Measurements from ENCODE around the gene PLOD1. TPM values are rescaled to one million over a fixed set of nuclear protein-coding genes. Genes with fewer than 3 reads are reported as not detected.

Gene PLOD1
- total and polyA plus RNA-seq, 2 of the 13 experiments (the other 11 are each of a cell fraction or from before 2014, with no cell fraction given): 70.1 to 318 TPM

- no peak for TF ChIP-seq ZNF547 (CRISPR knock-in tag; IDR thresholded peaks at IDR 0.05)
- no peak for TF ChIP-seq SIX1 (CRISPR knock-in tag; IDR thresholded peaks at IDR 0.05; ENCODE audit: borderline replicate concordance)
- TF ChIP-seq DNMT1 (CRISPR knock-in tag; IDR thresholded peaks at IDR 0.05): no peak
- TF ChIP-seq NAIF1 (CRISPR knock-in tag; IDR thresholded peaks at IDR 0.05; ENCODE audit: borderline replicate concordance): no peak
- TF ChIP-seq ZNF687 (CRISPR knock-in tag; IDR thresholded peaks at IDR 0.05): peak; percentile 46
- TF ChIP-seq NR0B2 (CRISPR knock-in tag; IDR thresholded peaks at IDR 0.05): no peak
- TF ChIP-seq DPF2 (CRISPR knock-in tag; IDR thresholded peaks at IDR 0.05; ENCODE audit: borderline replicate concordance, low read depth): no peak
- no peak for TF ChIP-seq BATF2 (CRISPR knock-in tag; IDR thresholded peaks at IDR 0.05)
- TF ChIP-seq PRDM15 (CRISPR knock-in tag; IDR thresholded peaks at IDR 0.05): no peak
- no peak for TF ChIP-seq ZNF33A (CRISPR knock-in tag; IDR thresholded peaks at IDR 0.05; ENCODE audit: borderline replicate concordance)
- no peak for TF ChIP-seq ZNF816 (CRISPR knock-in tag; IDR thresholded peaks at IDR 0.05; ENCODE audit: borderline replicate concordance)
- TF ChIP-seq POLR2G (IDR thresholded peaks at IDR 0.05; ENCODE audit: low read depth, low read length): no peak
- TF ChIP-seq ZUFSP (CRISPR knock-in tag; IDR thresholded peaks at IDR 0.05; ENCODE audit: borderline replicate concordance): no peak
- no peak; the same call in 1 of the 2 replicates for TF ChIP-seq ZNF772 (CRISPR knock-in tag; IDR thresholded peaks at IDR 0.05)
- no peak for TF ChIP-seq ZNF441 (CRISPR knock-in tag; IDR thresholded peaks at IDR 0.05; ENCODE audit: borderline replicate concordance)
- TF ChIP-seq MED13 (CRISPR knock-in tag; IDR thresholded peaks at IDR 0.05): no peak
- no peak for TF ChIP-seq DDIT3 (CRISPR knock-in tag; IDR thresholded peaks at IDR 0.05)
- TF ChIP-seq ZNF451 (CRISPR knock-in tag; IDR thresholded peaks at IDR 0.05): no peak
Observed at GRCh38 chr1:11898831-11899467, 35.6 kb upstream of the PLOD1 start (continued).
